ENCODE results near the gene ENO1. TPM values are rescaled to one million over a fixed set of nuclear protein-coding genes. Genes with fewer than 3 reads are reported as not detected.

The ENO1 gene
- total and polyA plus RNA-seq, 4 donors, result 270 to 499 (median 380) TPM

DNA sequence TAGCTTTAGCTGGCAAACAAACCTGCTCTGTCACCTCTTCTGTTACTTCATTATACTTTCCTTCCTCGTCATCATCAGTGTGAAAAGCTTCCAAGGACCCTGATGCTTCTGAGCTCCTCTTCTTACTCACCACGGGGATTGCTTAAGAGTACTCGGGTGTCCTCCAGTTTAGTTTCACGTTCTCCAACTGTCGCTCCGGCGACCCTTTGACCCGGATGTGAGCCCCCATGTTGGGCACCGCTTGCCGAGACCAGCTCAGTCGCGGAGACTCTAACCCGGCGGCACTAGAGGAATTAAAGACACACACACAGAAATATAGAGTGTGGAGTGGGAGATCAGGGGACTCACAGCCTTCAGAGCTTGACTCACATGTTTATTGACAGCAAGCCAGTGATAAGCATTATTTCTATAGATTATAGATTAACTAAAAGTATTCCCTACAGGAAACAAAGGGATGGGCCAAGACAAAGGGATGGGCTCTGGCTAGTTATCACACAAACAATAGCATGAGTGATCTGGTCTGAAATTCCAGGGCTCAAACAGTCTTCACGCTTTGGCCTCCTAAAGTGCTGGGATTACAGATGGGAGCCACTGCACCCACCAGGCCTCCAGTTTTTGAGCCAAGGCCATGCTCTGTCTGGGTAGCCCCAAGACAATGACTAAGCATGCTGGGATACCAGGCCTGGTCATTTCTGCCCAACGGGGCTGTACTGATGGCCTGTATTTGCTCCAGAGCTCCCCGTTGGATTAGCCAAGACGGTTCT lies 30.1 kb upstream of the ENO1 start:
- 70% methylated on average over 18 of the region's 18 CpGs for WGBS
- TF ChIP-seq, protein P1, sequence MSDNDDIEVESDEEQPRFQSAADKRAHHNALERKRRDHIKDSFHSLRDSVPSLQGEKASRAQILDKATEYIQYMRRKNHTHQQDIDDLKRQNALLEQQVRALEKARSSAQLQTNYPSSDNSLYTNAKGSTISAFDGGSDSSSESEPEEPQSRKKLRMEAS (IDR thresholded peaks at IDR 0.05), result no peak
- TF ChIP-seq RAD21 (IDR thresholded peaks at IDR 0.05) (no peak), RXRA (IDR thresholded peaks at IDR 0.05) (no peak), HNF4A (conservative IDR thresholded peaks at IDR 0.05) (no peak), EGR1 (IDR thresholded peaks at IDR 0.05; ENCODE audit: low read depth in 2 of 2) (no peak), SP1 (IDR thresholded peaks at IDR 0.05) (no peak), GABPA (IDR thresholded peaks at IDR 0.05 in 1 of 2, conservative IDR thresholded peaks at IDR 0.05 in 1 of 2) (no peak), FOXA2 (IDR thresholded peaks at IDR 0.05) (no peak), NR2F2 (IDR thresholded peaks at IDR 0.05) (no peak), FOXA1 (IDR thresholded peaks at IDR 0.05) (no peak), YY1 (IDR thresholded peaks at IDR 0.05) (no peak), JUND (IDR thresholded peaks at IDR 0.05) (no peak), HNF4G (IDR thresholded peaks at IDR 0.05) (no peak)
- TF ChIP-seq, protein P2, sequence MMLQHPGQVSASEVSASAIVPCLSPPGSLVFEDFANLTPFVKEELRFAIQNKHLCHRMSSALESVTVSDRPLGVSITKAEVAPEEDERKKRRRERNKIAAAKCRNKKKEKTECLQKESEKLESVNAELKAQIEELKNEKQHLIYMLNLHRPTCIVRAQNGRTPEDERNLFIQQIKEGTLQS (IDR thresholded peaks at IDR 0.05), result no peak
- TF ChIP-seq, protein P3, sequence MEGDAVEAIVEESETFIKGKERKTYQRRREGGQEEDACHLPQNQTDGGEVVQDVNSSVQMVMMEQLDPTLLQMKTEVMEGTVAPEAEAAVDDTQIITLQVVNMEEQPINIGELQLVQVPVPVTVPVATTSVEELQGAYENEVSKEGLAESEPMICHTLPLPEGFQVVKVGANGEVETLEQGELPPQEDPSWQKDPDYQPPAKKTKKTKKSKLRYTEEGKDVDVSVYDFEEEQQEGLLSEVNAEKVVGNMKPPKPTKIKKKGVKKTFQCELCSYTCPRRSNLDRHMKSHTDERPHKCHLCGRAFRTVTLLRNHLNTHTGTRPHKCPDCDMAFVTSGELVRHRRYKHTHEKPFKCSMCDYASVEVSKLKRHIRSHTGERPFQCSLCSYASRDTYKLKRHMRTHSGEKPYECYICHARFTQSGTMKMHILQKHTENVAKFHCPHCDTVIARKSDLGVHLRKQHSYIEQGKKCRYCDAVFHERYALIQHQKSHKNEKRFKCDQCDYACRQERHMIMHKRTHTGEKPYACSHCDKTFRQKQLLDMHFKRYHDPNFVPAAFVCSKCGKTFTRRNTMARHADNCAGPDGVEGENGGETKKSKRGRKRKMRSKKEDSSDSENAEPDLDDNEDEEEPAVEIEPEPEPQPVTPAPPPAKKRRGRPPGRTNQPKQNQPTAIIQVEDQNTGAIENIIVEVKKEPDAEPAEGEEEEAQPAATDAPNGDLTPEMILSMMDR (IDR thresholded peaks at IDR 0.05; ENCODE audit: low read depth, low read length, missing input control), result no peak
- TF ChIP-seq, protein P4, sequence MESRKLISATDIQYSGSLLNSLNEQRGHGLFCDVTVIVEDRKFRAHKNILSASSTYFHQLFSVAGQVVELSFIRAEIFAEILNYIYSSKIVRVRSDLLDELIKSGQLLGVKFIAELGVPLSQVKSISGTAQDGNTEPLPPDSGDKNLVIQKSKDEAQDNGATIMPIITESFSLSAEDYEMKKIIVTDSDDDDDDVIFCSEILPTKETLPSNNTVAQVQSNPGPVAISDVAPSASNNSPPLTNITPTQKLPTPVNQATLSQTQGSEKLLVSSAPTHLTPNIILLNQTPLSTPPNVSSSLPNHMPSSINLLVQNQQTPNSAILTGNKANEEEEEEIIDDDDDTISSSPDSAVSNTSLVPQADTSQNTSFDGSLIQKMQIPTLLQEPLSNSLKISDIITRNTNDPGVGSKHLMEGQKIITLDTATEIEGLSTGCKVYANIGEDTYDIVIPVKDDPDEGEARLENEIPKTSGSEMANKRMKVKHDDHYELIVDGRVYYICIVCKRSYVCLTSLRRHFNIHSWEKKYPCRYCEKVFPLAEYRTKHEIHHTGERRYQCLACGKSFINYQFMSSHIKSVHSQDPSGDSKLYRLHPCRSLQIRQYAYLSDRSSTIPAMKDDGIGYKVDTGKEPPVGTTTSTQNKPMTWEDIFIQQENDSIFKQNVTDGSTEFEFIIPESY (IDR thresholded peaks at IDR 0.05), result no peak
- TF ChIP-seq, protein P5, sequence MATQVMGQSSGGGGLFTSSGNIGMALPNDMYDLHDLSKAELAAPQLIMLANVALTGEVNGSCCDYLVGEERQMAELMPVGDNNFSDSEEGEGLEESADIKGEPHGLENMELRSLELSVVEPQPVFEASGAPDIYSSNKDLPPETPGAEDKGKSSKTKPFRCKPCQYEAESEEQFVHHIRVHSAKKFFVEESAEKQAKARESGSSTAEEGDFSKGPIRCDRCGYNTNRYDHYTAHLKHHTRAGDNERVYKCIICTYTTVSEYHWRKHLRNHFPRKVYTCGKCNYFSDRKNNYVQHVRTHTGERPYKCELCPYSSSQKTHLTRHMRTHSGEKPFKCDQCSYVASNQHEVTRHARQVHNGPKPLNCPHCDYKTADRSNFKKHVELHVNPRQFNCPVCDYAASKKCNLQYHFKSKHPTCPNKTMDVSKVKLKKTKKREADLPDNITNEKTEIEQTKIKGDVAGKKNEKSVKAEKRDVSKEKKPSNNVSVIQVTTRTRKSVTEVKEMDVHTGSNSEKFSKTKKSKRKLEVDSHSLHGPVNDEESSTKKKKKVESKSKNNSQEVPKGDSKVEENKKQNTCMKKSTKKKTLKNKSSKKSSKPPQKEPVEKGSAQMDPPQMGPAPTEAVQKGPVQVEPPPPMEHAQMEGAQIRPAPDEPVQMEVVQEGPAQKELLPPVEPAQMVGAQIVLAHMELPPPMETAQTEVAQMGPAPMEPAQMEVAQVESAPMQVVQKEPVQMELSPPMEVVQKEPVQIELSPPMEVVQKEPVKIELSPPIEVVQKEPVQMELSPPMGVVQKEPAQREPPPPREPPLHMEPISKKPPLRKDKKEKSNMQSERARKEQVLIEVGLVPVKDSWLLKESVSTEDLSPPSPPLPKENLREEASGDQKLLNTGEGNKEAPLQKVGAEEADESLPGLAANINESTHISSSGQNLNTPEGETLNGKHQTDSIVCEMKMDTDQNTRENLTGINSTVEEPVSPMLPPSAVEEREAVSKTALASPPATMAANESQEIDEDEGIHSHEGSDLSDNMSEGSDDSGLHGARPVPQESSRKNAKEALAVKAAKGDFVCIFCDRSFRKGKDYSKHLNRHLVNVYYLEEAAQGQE (IDR thresholded peaks at IDR 0.05), result no peak
- Histone ChIP-seq H3K27me3 (ENCODE audit: control insufficient read depth in 4 of 4, insufficient read depth in 4 of 4, low read length in 3 of 4) (no peaks in the 10 kb centered on the region), H3K36me3 (ENCODE audit: control insufficient read depth in 4 of 4, insufficient read depth in 3 of 4, low read depth in 1 of 4, low read length in 3 of 4) (no peaks in the 10 kb centered on the region), H3K9ac (ENCODE audit: low read depth in 1 of 2, low read length in 2 of 2) (no peak overlapping the region), H3K27ac (ENCODE audit: low read depth in 1 of 2, low read length in 2 of 2) (no peak overlapping the region), H3K4me3 (ENCODE audit: low read depth in 1 of 3, low read length in 3 of 3) (no peak overlapping the region), H3K9me3 (ENCODE audit: control insufficient read depth in 4 of 4, low read length in 3 of 4) (no peaks in the 10 kb centered on the region), H3K4me1 (ENCODE audit: control insufficient read depth in 4 of 4, insufficient read depth in 4 of 4, low read length in 3 of 4) (no peaks in the 10 kb centered on the region)
- DNase-seq (ENCODE audit: low spot score), result no peak
